Measurements from ENCODE around the gene TRAPPC8. TPM values are rescaled to one million over a fixed set of nuclear protein-coding genes. Genes with fewer than 3 reads are reported as not detected.

Gene TRAPPC8
- total and polyA plus RNA-seq, 2 of the 13 experiments (the other 11 are each of a cell fraction or from before 2014, with no cell fraction given): 34.6 to 50.8 TPM

DNA sequence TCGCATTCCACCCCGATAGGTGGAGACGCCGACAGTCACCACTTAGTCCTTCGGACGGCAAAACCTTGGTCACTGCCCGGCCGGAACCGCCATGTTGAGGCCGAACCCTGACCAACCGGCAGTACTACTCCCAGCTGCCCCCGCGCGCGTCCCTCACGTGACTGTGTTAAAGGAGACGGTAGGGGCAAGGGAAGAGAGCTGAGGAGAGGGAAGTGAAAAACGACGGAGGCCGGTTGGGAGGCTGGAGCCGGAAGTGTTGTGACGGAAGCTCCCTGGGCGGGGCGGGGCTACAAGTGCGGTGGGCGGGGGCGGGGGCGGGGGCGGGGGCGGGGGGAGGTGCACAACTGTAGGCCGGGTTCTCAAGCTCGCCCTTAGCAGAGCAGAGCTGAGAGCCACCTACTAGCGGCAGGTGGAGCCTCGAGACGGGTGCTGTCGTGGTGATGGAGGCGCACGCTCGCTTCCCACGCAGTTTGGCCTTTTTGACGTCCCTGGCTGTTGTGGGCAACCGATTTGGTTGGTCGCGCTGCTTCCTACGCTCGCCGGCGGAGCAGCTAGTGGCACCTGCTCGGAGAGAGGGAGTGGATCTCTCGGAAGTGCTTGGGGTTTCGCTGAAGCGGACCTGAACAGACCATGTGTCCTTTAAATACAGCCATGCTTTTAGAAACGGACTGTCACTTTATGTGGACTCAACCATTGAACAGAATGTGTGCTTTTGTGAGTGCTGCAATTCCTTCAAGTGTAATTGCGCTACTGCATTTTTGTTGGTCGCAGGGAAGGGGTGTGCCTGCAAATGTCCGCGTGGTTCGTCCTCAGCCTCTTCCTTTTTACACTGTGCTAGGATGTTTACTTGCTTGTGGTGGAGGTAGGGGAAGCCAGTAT lies at the start of gene TRAPPC8 (continued):
- TF ChIP-seq ZIK1 (CRISPR knock-in tag; IDR thresholded peaks at IDR 0.05; ENCODE audit: borderline replicate concordance, low read depth) (peak; percentile 38; the same call in 1 of the 2 replicates), HOXA3 (CRISPR knock-in tag; IDR thresholded peaks at IDR 0.05) (peak; percentile 85), ZNF780A (CRISPR knock-in tag; IDR thresholded peaks at IDR 0.05) (peak; percentile 74; the same call in 1 of the 2 replicates), JUNB (CRISPR knock-in tag; IDR thresholded peaks at IDR 0.05; ENCODE audit: borderline replicate concordance) (no peak; the same call in 1 of the 2 replicates), FLYWCH1 (CRISPR knock-in tag; IDR thresholded peaks at IDR 0.05) (no peak), ZBTB1 (CRISPR knock-in tag; IDR thresholded peaks at IDR 0.05; ENCODE audit: borderline replicate concordance) (no peak), HNF4A (CRISPR knock-in tag; IDR thresholded peaks at IDR 0.05) (peak; percentile 38), ZNF337 (CRISPR knock-in tag; IDR thresholded peaks at IDR 0.05; ENCODE audit: borderline replicate concordance, low read depth) (no peak), SMC3 (IDR thresholded peaks at IDR 0.05; ENCODE audit: low read length) (no peak), ZNF570 (CRISPR knock-in tag; IDR thresholded peaks at IDR 0.05; ENCODE audit: borderline replicate concordance) (0 out of 2 replicates have a peak, but pooled peaks have one; percentile 32), NONO (IDR thresholded peaks at IDR 0.05) (no peak), NONO (CRISPR knock-in tag; conservative IDR thresholded peaks at IDR 0.05) (peak; percentile 77), ZNF264 (CRISPR knock-in tag; IDR thresholded peaks at IDR 0.05) (0 out of 2 replicates have a peak, but pooled peaks have one; percentile 49), GATAD2A (CRISPR knock-in tag; IDR thresholded peaks at IDR 0.05) (peak; percentile 39; the same call in 1 of the 2 replicates), CEBPG (CRISPR knock-in tag; IDR thresholded peaks at IDR 0.05) (0 out of 2 replicates have a peak, but pooled peaks have one; percentile 8), SOX5 (CRISPR knock-in tag; IDR thresholded peaks at IDR 0.05; ENCODE audit: borderline replicate concordance) (peak; percentile 6; the same call in 1 of the 2 replicates), NBN (conservative IDR thresholded peaks at IDR 0.05) (no peak), MTA1 (CRISPR knock-in tag; IDR thresholded peaks at IDR 0.05; ENCODE audit: borderline replicate concordance) (no peak; the same call in 1 of the 2 replicates), NCOA1 (CRISPR knock-in tag; IDR thresholded peaks at IDR 0.05) (no peak), MEIS1 (CRISPR knock-in tag; IDR thresholded peaks at IDR 0.05; ENCODE audit: borderline replicate concordance) (0 out of 2 replicates have a peak, but pooled peaks have one; percentile 36), REL (CRISPR knock-in tag; conservative IDR thresholded peaks at IDR 0.05) (peak; percentile 86)
- TF ChIP-seq, protein P1, sequence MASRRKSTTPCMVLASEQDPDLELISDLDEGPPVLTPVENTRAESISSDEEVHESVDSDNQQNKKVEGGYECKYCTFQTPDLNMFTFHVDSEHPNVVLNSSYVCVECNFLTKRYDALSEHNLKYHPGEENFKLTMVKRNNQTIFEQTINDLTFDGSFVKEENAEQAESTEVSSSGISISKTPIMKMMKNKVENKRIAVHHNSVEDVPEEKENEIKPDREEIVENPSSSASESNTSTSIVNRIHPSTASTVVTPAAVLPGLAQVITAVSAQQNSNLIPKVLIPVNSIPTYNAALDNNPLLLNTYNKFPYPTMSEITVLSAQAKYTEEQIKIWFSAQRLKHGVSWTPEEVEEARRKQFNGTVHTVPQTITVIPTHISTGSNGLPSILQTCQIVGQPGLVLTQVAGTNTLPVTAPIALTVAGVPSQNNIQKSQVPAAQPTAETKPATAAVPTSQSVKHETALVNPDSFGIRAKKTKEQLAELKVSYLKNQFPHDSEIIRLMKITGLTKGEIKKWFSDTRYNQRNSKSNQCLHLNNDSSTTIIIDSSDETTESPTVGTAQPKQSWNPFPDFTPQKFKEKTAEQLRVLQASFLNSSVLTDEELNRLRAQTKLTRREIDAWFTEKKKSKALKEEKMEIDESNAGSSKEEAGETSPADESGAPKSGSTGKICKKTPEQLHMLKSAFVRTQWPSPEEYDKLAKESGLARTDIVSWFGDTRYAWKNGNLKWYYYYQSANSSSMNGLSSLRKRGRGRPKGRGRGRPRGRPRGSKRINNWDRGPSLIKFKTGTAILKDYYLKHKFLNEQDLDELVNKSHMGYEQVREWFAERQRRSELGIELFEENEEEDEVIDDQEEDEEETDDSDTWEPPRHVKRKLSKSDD (CRISPR knock-in tag; IDR thresholded peaks at IDR 0.05; ENCODE audit: low read depth): no peak
- TF ChIP-seq, protein P2, sequence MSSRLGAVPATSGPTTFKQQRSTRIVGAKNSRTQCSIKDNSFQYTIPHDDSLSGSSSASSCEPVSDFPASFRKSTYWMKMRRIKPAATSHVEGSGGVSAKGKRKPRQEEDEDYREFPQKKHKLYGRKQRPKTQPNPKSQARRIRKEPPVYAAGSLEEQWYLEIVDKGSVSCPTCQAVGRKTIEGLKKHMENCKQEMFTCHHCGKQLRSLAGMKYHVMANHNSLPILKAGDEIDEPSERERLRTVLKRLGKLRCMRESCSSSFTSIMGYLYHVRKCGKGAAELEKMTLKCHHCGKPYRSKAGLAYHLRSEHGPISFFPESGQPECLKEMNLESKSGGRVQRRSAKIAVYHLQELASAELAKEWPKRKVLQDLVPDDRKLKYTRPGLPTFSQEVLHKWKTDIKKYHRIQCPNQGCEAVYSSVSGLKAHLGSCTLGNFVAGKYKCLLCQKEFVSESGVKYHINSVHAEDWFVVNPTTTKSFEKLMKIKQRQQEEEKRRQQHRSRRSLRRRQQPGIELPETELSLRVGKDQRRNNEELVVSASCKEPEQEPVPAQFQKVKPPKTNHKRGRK (CRISPR knock-in tag; IDR thresholded peaks at IDR 0.05): no peak
- TF ChIP-seq, protein P3, sequence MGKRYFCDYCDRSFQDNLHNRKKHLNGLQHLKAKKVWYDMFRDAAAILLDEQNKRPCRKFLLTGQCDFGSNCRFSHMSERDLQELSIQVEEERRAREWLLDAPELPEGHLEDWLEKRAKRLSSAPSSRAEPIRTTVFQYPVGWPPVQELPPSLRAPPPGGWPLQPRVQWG (CRISPR knock-in tag; IDR thresholded peaks at IDR 0.05; ENCODE audit: borderline replicate concordance, low read depth): no peak
- TF ChIP-seq, protein P4, sequence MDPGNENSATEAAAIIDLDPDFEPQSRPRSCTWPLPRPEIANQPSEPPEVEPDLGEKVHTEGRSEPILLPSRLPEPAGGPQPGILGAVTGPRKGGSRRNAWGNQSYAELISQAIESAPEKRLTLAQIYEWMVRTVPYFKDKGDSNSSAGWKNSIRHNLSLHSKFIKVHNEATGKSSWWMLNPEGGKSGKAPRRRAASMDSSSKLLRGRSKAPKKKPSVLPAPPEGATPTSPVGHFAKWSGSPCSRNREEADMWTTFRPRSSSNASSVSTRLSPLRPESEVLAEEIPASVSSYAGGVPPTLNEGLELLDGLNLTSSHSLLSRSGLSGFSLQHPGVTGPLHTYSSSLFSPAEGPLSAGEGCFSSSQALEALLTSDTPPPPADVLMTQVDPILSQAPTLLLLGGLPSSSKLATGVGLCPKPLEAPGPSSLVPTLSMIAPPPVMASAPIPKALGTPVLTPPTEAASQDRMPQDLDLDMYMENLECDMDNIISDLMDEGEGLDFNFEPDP (CRISPR knock-in tag; conservative IDR thresholded peaks at IDR 0.05): no peak
